CD4-positive, alpha-beta T cell (primary cell): ENCODE data around the gene ASIC3. TPM values are rescaled to one million over a fixed set of nuclear protein-coding genes. Genes with fewer than 3 reads are reported as not detected.
A peak's percentile ranks its signal among the peaks of the same experiment; 100 is the strongest.

ENCODE experiments used
- ATAC-seq: fragments of 200-7000 bp; cut with Tn5 transposase; one replicate; pipeline ENCODE4 v1.10.0; 2022; ENCODE audit warnings: mild to moderate bottlenecking; ENCODE audit not compliant: poor library complexity
- CTCF ChIA-PET: fragments of 350-600 bp; sonication (Branson Sonifier 250); formaldehyde crosslinking; loops from one replicate; lab custom pipeline; 2021; ENCODE audit warnings: antibody characterized with exemption, inconsistent platforms; lab: Charles Lee
- POLR2A ChIA-PET: fragments of 350-600 bp; sonication (Branson Sonifier 250); formaldehyde crosslinking; loops from one replicate; lab custom pipeline; 2021; ENCODE audit warnings: antibody characterized with exemption, inconsistent platforms; lab: Charles Lee
- DNase-seq, 14 experiments: peaks; one replicate each; pipeline ENCODE4 v3.0.0-alpha.2; 2013 to 2020; ENCODE audit warnings: mixed read lengths in 2 of 14
- H3K27ac ChIP-seq, 2 donors: one replicate each; pipeline versions ENCODE4 v1.5.1 to v1.7.0; 2013; ENCODE audit warnings: low read length in 2 of 2, low read depth in 1 of 2, mild to moderate bottlenecking in 1 of 2
- H3K27me3 ChIP-seq, 2 experiments: 1 replicate in 1 of 2; 2 replicates in 1 of 2; pipeline versions ENCODE4 v1.6.1 to v1.7.0; 2013; ENCODE audit warnings: low read length in 2 of 2, control low read depth in 1 of 2, mild to moderate bottlenecking in 1 of 2, moderate library complexity in 1 of 2; ENCODE audit not compliant: insufficient read depth in 2 of 2, control insufficient read depth in 1 of 2
- H3K36me3 ChIP-seq: one replicate; pipeline ENCODE4 v1.6.1; 2013; ENCODE audit warnings: low read length, control low read depth; ENCODE audit not compliant: insufficient read depth
- H3K4me1 ChIP-seq: one replicate; pipeline ENCODE4 v1.6.1; 2013; ENCODE audit warnings: low read length, control low read depth; ENCODE audit not compliant: insufficient read depth
- H3K4me3 ChIP-seq: one replicate; pipeline ENCODE4 v1.5.1; 2013; ENCODE audit warnings: mild to moderate bottlenecking, low read length, moderate library complexity
- H3K9me3 ChIP-seq, 2 experiments: 1 replicate in 1 of 2; 2 replicates in 1 of 2; pipeline versions ENCODE4 v1.6.1 to v1.7.0; 2013; ENCODE audit warnings: low read length in 2 of 2, mild to moderate bottlenecking in 2 of 2, control low read depth in 1 of 2, moderate library complexity in 1 of 2; ENCODE audit not compliant: control insufficient read depth in 1 of 2, insufficient read depth in 1 of 2
- H3K27ac Mint-ChIP-seq: one replicate; pipeline ENCODE4 v1.8.0; 2020; ENCODE audit warnings: mixed read lengths
- H3K27me3 Mint-ChIP-seq: one replicate; pipeline ENCODE4 v1.8.0; 2021; ENCODE audit warnings: mixed read lengths
- H3K36me3 Mint-ChIP-seq: one replicate; pipeline ENCODE4 v1.8.0; 2021; ENCODE audit warnings: low read depth, mixed read lengths
- H3K4me1 Mint-ChIP-seq: one replicate; pipeline ENCODE4 v1.8.0; 2021; ENCODE audit warnings: low read depth, mixed read lengths
- H3K4me3 Mint-ChIP-seq: one replicate; pipeline ENCODE4 v1.8.0; 2020; ENCODE audit warnings: mild to moderate bottlenecking, mixed read lengths
- H3K9me3 Mint-ChIP-seq: one replicate; pipeline ENCODE4 v1.8.0; 2020; ENCODE audit warnings: mixed read lengths
- intact Hi-C, 2 experiments: fragments of 100-400 bp; cut with DNase I in 1 of 2; cut with micrococcal nuclease in 1 of 2; formaldehyde crosslinking; loops; one replicate each; pipeline versions ENCODE4 v1.15.1 to v1.9.0; 2023 to 2025; cut with DNase I, micrococcal nuclease
- total RNA-seq, 174 experiments: library from RNA in 2 of 174; stranded (reverse) in 2 of 174; gene quantifications; one replicate each; pipeline ENCODE4 v1.2.3 and lab custom pipeline; 2021 to 2026
- TF ChIP-seq, protein P1 (sequence below): fragments of 200-600 bp; IDR thresholded peaks from one replicate; pipeline ENCODE4 v1.8.0; 2022; ENCODE audit warnings: antibody characterized with exemption, mild to moderate bottlenecking

Gene ASIC3
- total RNA-seq, 2 experiments from 2014 or later = 13.8 to 15.2 TPM

- Histone ChIP-seq H3K36me3 (peaks cover 52% of the 10 kb centered on the region), H3K27ac (no peak overlapping the region), H3K4me3 (no peak overlapping the region), H3K4me1 (peaks cover 8% of the 10 kb centered on the region), H3K9me3 (no peaks in the 10 kb centered on the region), H3K27me3 (no peaks in the 10 kb centered on the region)
- POLR2A ChIA-PET = no interaction called here
- no peak for DNase-seq
- TF ChIP-seq, protein P1, sequence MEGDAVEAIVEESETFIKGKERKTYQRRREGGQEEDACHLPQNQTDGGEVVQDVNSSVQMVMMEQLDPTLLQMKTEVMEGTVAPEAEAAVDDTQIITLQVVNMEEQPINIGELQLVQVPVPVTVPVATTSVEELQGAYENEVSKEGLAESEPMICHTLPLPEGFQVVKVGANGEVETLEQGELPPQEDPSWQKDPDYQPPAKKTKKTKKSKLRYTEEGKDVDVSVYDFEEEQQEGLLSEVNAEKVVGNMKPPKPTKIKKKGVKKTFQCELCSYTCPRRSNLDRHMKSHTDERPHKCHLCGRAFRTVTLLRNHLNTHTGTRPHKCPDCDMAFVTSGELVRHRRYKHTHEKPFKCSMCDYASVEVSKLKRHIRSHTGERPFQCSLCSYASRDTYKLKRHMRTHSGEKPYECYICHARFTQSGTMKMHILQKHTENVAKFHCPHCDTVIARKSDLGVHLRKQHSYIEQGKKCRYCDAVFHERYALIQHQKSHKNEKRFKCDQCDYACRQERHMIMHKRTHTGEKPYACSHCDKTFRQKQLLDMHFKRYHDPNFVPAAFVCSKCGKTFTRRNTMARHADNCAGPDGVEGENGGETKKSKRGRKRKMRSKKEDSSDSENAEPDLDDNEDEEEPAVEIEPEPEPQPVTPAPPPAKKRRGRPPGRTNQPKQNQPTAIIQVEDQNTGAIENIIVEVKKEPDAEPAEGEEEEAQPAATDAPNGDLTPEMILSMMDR = no peak
- ATAC-seq = no peak
- Mint-ChIP-seq H3K27me3 (no peaks in the 10 kb centered on the region), H3K36me3 (peaks cover 43% of the 10 kb centered on the region), H3K4me3 (no peak overlapping the region), H3K27ac (no peak overlapping the region), H3K9me3 (no peaks in the 10 kb centered on the region), H3K4me1 (peaks cover 6% of the 10 kb centered on the region)
- intact Hi-C loops = no loop called here
- CTCF ChIA-PET = no interaction called here
Observed at GRCh38 chr7:151035026-151035717, 13.2 kb upstream of the ASIC3 start.

DNA sequence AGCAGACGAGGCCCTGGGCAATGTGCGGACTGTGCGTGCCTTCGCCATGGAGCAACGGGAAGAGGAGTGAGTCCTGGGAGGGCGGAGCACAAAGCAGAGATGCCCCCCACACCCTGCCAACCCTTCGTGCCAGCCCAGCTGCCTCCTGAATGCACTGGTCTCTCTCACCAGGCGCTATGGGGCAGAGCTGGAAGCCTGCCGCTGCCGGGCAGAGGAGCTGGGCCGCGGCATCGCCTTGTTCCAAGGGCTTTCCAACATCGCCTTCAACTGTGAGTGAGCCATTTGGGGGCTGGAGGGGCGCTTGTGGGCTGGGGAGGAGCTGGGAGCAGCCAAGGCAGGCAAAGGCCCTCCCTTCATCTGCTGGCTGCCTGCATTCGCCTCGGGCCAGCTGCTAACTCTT is 12.4 kb upstream of the ASIC3 start:
- no peaks in the 10 kb centered on the region for H3K9me3 Mint-ChIP-seq
- Histone ChIP-seq H3K36me3 (peaks cover 52% of the 10 kb centered on the region), H3K4me3 (no peak overlapping the region), H3K27ac (no peak overlapping the region), H3K9me3 (no peaks in the 10 kb centered on the region), H3K4me1 (peaks cover 8% of the 10 kb centered on the region), H3K27me3 (no peaks in the 10 kb centered on the region)
- ChIA-PET POLR2A (no interaction called here), CTCF (interaction anchor here (1.2 kb wide), 1 partner anchor 17 kb away, joined by 3 read pairs; no protein-coding TSS in a partner anchor)
- DNase-seq = no peak
- ATAC-seq = no peak
- peaks cover 5% of the 10 kb centered on the region for H3K4me1 Mint-ChIP-seq
- TF ChIP-seq, protein P1 = no peak
- H3K27me3 Mint-ChIP-seq = no peaks in the 10 kb centered on the region
- H3K27ac Mint-ChIP-seq = no peak overlapping the region
- H3K4me3 Mint-ChIP-seq = no peak overlapping the region
- intact Hi-C loops = no loop called here
- peaks cover 43% of the 10 kb centered on the region for H3K36me3 Mint-ChIP-seq

- H3K4me1 Mint-ChIP-seq = no peaks in the 10 kb centered on the region
- Histone ChIP-seq H3K36me3 (peaks cover 44% of the 10 kb centered on the region), H3K4me1 (peaks cover 8% of the 10 kb centered on the region), H3K4me3 (no peak overlapping the region), H3K9me3 (no peaks in the 10 kb centered on the region), H3K27ac (no peak overlapping the region), H3K27me3 (no peaks in the 10 kb centered on the region)
- peak; percentile 52 for ATAC-seq
- POLR2A ChIA-PET = no interaction called here
- peak overlapping the region; percentile 20 for H3K27ac Mint-ChIP-seq
- no peak overlapping the region for H3K4me3 Mint-ChIP-seq
- intact Hi-C loops = no loop called here
- peak in 8 of 14 experiments; percentile 17 to 72 (median 46) for DNase-seq
- CTCF ChIA-PET = no interaction called here
- H3K9me3 Mint-ChIP-seq = no peaks in the 10 kb centered on the region
- H3K27me3 Mint-ChIP-seq = no peaks in the 10 kb centered on the region
- TF ChIP-seq, protein P1 = no peak
- peaks cover 31% of the 10 kb centered on the region for H3K36me3 Mint-ChIP-seq
Observed at GRCh38 chr7:151038951-151039849, 9.1 kb upstream of the ASIC3 start.
